ENCODE measurements around the gene RHOJ.
A peak's percentile ranks its signal among the peaks of the same experiment; 100 is the strongest.
"Not testable (repeated sequence)": the region's sequence is repeated elsewhere in the genome, so short reads cannot be mapped to it uniquely, and the experiment has no call there.

RHOJ gene

GRCh38 chr14:63204407-63205043, at the start of gene RHOJ:
Gene RHOJ, plus strand, starts transcription at chr14:63204443. Its CDS starts 427 bp downstream, at chr14:63204870.
- no peak for DNase-seq (ENCODE audit: low spot score)

GRCh38 chr14:63155511-63156185, 48.6 kb upstream of the RHOJ start:
- DNase-seq (ENCODE audit: low spot score) = peak; percentile 38

- DNase-seq (ENCODE audit: low spot score) = no peak
Measured at GRCh38 chr14:63157195-63157594, 47.0 kb upstream of the RHOJ start.

GRCh38 chr14:63163306-63163705, 40.9 kb upstream of the RHOJ start:
- no peak for DNase-seq (ENCODE audit: low spot score)

GRCh38 chr14:63164108-63164683, 40.0 kb upstream of the RHOJ start:
- no peak for DNase-seq (ENCODE audit: low spot score)

DNA sequence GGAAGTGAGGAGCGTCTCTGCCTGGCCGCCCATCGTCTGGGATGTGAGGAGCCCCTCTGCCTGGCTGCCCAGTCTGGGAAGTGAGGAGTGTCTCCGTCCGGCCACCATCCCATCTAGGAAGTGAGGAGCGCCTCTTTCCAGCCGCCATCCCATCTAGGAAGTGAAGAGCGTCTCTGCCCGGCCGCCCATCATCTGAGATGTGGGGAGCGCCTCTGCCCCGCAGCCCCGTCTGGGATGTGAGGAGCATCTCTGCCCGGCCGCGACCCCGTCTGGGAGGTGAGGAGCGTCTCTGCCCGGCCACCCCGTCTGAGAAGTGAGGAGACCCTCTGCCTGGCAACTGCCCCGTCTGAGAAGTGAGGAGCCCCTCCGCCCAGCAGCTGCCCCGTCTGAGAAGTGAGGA, 39.0 kb upstream of the RHOJ start:
- not testable (repeated sequence) for DNase-seq (ENCODE audit: low spot score)

GRCh38 chr14:63167044-63167443, 37.2 kb upstream of the RHOJ start:
- DNase-seq (ENCODE audit: low spot score) = no peak

DNA sequence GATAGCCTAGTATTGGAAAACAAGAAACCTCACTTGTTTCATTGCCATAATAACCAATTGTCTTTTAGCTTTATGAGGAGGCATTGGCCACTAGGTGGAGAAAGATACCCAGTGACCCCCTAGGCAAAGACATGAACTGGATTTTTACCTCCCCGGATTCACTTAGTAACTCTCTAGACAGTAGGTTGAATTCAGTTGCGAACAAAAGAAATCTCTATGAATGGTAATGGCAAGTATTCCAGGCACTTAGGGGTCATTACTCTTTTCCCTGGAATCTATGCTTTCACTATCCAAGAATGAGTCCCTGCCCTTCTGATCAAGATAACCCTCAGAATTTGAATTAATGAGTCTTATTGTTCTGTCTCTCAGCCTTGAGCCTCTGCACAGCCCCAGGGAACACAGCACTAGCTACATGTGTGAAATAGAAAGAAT, 29.5 kb upstream of the RHOJ start:
- peak; percentile 67 for DNase-seq (ENCODE audit: low spot score)

- DNase-seq (ENCODE audit: low spot score) = no peak
Measured at GRCh38 chr14:63175531-63175930, 28.7 kb upstream of the RHOJ start.

- no peak for DNase-seq (ENCODE audit: low spot score)
Measured at GRCh38 chr14:63178912-63179311, 25.3 kb upstream of the RHOJ start.

DNA sequence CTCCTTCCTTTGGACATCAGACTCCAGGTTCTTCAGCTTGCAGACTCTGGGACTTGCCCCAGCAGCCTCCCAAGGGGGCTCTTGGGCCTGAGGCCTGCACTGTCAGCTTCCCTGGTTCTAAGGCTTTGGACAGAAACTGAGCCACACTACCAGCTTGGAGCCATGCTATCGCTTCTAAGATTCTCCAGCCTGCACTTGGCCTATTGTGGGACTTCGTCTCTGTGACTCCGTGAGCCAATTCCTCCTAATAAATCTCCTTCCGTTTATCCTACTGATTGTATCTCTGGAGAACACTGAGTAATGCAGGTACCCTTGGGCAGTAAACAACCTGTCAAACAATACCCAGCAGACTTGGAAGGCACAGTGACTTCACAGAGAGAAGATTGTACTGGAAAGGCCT, 24.9 kb upstream of the RHOJ start:
- DNase-seq (ENCODE audit: low spot score) = no peak

DNA sequence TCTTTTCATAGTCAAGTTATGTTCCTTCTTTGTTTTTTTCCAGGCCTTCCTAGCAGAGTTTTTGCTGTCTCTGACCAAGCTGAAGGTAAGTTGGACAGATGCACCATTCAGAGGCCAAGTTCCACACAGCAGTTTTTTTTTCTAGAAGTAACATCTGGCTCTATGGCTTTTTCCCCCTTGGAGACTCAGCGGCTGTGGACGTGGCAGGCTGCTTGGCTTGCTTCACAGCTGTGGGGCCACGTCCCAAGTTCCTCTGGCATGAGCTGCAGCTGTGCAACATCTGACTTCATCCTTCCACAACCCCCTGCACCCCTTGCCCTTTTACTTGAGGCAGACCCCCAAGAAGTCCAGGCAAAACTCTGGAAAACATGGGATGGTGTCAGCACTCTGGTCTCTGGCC, 24.2 kb upstream of the RHOJ start:
- DNase-seq (ENCODE audit: low spot score) = no peak

DNA sequence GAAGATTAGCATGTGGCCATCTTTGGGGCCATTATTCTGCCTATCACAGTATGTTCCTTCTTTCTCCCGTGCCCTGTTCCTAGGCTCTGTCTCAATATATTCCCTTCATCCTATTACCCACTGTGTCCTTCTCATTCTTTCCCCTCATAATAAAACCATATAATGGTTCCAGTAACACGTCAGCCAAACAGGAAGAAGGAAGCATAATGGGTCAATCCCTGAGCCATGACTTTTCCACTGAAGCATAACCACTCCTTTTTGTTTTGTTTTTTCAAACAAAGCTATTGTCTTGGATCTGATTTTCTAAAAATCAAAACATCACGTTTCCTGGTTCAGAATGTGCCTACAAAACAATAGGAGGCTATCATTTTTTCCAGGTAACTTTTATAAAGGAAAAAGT, 21.3 kb upstream of the RHOJ start:
- no peak for DNase-seq (ENCODE audit: low spot score)

- peak; percentile 27 for DNase-seq (ENCODE audit: low spot score)
Measured at GRCh38 chr14:63186453-63186852, 17.8 kb upstream of the RHOJ start.

DNA sequence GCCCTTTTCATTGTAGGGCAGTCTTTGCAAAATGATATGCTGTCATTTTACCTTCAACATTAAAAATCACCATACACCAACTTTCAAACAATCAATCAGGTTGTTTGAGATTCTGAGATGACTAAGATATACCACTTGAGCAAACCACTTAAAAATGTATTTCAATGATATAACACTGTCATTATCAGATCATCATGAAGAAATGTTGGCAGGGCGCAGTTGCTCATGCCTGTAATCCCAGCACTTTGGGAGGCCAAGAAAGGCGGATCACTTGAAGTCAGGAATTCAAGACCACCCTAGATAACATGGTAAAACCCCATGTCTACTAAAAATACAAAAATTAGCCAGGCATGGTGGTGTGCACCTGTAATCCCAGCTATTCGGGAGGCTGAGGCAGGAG, 13.0 kb upstream of the RHOJ start:
- no peak for DNase-seq (ENCODE audit: low spot score)

GRCh38 chr14:63192085-63192484, 12.2 kb upstream of the RHOJ start:
- no peak for DNase-seq (ENCODE audit: low spot score)

- no peak for DNase-seq (ENCODE audit: low spot score)
Measured at GRCh38 chr14:63193236-63193635, 11.0 kb upstream of the RHOJ start.

DNA sequence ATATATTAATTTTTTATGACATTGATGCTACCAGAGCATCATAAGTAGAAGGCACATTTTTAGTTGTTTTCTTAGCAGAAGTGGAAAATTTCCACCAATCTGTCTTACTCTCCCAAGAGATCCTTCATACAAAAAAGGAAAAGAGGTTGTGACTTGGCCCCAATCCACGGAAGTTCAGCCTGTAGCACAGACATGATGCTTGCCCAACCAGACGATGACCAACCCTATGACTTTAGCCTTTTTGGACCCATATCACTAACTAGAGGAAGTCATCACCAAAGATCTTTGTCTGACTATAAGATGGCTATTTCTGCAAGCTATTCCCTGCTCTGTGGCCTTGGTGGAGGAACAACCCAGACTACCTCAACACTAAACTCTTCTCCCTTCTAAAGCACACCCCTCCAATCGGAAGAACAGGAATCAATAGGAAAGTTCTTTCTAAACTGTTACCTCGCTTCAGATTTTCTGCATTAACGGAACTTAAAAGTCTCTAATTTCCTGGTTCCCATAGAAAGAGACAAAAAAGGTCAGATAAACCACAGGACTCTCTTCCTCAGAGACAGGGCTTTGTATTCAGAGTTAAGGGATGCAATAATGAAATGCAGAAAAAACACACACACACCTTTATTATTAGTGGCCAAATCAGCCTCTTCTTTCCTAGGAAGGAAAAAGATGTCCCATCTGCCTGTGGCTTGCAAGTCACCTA, 4.1 kb upstream of the RHOJ start:
- DNase-seq (ENCODE audit: low spot score) = no peak

DNA sequence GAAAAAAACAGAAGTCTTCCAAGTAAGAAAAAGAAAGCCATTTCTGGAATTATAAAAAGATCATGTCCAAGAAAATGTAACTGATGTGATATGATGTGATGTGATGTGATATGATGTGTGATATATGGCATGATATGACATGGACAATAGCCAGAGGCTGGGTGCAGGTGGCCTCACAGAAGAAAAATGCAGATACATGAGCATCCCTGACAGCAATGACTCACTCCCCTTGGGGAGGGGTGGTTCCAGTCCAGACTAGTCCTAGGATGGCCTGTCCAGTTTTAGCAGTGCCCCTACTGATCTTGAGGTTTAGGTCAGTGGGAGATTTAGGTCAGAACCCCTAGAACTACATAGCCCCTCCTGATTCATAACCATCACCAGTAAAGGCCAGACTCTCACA, 3.5 kb upstream of the RHOJ start:
- DNase-seq (ENCODE audit: low spot score) = no peak

GRCh38 chr14:63203015-63203414, 1.2 kb upstream of the RHOJ start:
- DNase-seq (ENCODE audit: low spot score) = no peak

DNA sequence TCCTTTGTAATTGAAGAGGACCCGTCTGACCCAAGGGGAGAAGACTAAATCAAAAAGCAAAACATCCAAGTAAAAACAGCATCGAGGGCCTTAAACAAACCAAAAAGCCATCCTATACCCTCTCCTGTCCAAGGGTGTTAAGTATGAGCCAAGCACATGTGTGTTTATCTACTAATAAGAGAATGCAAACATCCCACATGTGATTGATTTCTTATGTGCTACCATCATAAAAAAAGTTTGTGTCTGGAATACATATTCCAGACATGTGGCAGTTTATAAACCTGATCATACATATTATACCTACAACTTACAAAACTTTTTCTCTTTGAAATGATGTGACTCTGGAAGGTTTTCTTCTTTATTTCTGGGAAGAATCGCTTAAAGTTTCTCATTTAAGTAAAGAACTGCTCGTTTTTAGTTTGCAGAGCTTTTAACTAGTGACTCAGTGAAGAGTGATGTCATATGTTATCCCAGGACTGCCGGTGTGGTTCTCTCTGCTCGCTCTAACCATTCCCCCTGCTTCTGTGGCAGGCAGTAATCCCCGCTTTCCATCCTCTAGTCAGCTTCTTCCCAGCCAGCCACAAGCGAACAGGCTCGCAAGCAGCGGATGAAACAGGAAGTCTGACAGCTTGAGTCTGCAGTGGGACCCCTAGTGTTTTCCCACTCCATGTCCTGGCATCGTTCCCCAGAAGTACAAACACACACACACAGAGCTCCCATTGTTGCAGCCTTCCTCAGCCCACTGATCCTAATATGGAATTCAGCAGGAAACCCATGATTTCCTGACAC, 431 bp upstream of the RHOJ start:
- DNase-seq (ENCODE audit: low spot score) = peak; percentile 58

DNA sequence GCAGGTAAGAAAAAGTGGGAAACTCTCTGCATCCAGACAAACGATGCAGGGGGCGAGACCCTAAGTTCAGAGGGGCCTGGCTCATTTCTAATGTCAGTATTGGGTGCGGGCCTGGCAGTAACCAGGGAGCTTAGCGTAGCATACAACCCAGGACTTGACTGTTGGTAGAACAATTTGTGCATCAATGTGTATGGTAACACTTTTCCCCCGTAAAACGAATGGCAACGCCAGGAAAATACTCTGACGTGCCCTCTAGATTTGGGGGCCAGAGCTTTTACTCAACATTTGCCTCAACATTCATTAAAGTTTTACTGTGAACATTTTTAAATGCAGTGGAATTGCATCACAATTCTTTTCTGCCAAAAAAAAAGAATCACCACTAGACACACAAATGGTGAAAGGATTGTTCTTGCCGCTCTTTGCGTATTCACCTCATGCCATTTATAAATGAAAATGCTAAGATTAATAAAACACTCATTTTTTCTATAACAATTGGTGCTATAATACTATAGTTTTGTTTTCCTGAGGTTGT, 867 bp downstream of the RHOJ start:
- DNase-seq (ENCODE audit: low spot score) = no peak
